HG02884 (cell line): ENCODE measurements around the gene NHP2.

Source experiments
- ATAC-seq: cut with Tn5 transposase; IDR thresholded peaks from one replicate; pipeline ENCODE4 v1.9.1; 2021; ENCODE audit warnings: mild to moderate bottlenecking, moderate library complexity; ENCODE audit not compliant: unreplicated experiment

Gene NHP2

GRCh38 chr5:178176791-178177190 is 23.1 kb upstream of the NHP2 start:
- ATAC-seq: no peak

- ATAC-seq: no peak
Observed at GRCh38 chr5:178174456-178174855, 20.8 kb upstream of the NHP2 start.

- no peak for ATAC-seq
Observed at GRCh38 chr5:178170455-178170854, 16.8 kb upstream of the NHP2 start.

GRCh38 chr5:178165581-178165980 is 11.9 kb upstream of the NHP2 start:
- ATAC-seq: no peak

- no peak for ATAC-seq
Observed at GRCh38 chr5:178163772-178164735, 10.4 kb upstream of the NHP2 start.

- no peak for ATAC-seq
Observed at GRCh38 chr5:178162481-178162880, 8.8 kb upstream of the NHP2 start.

GRCh38 chr5:178160176-178160575 is 6.5 kb upstream of the NHP2 start:
- ATAC-seq: no peak

- no peak for ATAC-seq
Observed at GRCh38 chr5:178155065-178155464, 1.4 kb upstream of the NHP2 start.

- no peak for ATAC-seq
Observed at GRCh38 chr5:178152491-178153444, 917 bp downstream of the NHP2 start.

GRCh38 chr5:178150977-178151734 is 2.5 kb downstream of the NHP2 start:
- no peak for ATAC-seq

GRCh38 chr5:178149199-178149932 is 4.3 kb downstream of the NHP2 start:
- ATAC-seq: no peak

GRCh38 chr5:178147406-178147805 is 6.3 kb downstream of the NHP2 start:
- no peak for ATAC-seq

GRCh38 chr5:178145965-178146820 is 7.5 kb downstream of the NHP2 start:
- no peak for ATAC-seq

GRCh38 chr5:178143901-178144300 is 9.8 kb downstream of the NHP2 start:
- ATAC-seq: no peak

- no peak for ATAC-seq
Observed at GRCh38 chr5:178143246-178143645, 10.4 kb downstream of the NHP2 start.

- no peak for ATAC-seq
Observed at GRCh38 chr5:178142642-178143041, 11.0 kb downstream of the NHP2 start.

- ATAC-seq: no peak
Observed at GRCh38 chr5:178141550-178141949, 12.1 kb downstream of the NHP2 start.

GRCh38 chr5:178137991-178138390 is 15.7 kb downstream of the NHP2 start:
- no peak for ATAC-seq

GRCh38 chr5:178136990-178137389 is 16.7 kb downstream of the NHP2 start:
- ATAC-seq: no peak
